Activated T-cell treated with anti-CD3 and anti-CD28 coated beads for 4 hours (primary cell): ENCODE results near the gene RNF114.
"Not testable (repeated sequence)": the region's sequence is repeated elsewhere in the genome, so short reads cannot be mapped to it uniquely, and the experiment has no call there.

Experiments
- DNase-seq: peaks from one replicate; pipeline ENCODE4 v3.0.0-alpha.2; 2020

Gene RNF114

DNA sequence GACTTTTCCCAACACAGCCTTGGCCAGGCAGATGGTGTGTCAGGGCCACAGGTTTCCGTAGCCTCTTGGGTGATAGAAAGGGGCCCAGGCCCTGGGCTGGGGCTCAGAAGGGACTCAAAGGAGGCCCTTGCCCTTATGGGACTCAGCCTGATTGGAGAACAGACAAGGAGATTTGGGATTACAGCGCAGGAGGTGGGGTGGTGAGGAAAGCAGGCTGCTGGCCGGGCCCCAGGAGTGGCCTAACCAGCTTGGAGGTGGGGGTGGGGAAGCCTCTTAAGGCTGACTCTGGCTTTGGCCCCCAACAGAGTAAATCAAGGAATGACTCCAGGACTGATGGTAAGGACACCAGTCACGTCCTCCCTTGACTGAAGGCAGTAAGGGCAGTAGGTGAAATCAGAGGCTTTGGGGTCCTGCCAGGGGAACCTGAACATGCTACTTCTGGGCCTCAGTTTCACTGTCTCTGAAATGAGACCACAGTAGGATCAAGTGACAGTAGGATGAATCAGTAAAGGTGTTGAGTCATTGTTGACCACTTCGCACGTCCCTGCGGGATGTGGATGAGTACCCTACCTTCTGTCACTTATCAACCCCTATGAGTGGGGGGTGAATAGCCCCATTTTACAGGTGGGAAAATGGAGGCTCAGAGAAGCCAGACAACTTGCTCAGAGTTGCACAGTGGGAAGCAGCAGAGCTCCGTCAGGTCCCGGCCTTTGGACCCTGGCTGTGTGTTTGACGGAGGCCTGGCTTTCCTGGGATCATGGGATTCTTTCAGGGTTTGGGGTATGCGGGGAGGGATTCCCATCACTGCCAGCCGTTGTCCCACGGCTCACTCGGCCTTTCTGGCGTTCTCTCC is 51.0 kb downstream of the RNF114 start:
- DNase-seq = no peak

DNA sequence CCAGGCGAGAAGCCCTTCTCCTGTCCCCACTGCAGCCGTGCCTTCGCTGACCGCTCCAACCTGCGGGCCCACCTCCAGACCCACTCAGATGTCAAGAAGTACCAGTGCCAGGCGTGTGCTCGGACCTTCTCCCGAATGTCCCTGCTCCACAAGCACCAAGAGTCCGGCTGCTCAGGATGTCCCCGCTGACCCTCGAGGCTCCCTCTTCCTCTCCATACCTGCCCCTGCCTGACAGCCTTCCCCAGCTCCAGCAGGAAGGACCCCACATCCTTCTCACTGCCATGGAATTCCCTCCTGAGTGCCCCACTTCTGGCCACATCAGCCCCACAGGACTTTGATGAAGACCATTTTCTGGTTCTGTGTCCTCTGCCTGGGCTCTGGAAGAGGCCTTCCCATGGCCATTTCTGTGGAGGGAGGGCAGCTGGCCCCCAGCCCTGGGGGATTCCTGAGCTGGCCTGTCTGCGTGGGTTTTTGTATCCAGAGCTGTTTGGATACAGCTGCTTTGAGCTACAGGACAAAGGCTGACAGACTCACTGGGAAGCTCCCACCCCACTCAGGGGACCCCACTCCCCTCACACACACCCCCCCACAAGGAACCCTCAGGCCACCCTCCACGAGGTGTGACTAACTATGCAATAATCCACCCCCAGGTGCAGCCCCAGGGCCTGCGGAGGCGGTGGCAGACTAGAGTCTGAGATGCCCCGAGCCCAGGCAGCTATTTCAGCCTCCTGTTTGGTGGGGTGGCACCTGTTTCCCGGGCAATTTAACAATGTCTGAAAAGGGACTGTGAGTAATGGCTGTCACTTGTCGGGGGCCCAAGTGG is 51.9 kb downstream of the RNF114 start:
- no peak for DNase-seq

DNA sequence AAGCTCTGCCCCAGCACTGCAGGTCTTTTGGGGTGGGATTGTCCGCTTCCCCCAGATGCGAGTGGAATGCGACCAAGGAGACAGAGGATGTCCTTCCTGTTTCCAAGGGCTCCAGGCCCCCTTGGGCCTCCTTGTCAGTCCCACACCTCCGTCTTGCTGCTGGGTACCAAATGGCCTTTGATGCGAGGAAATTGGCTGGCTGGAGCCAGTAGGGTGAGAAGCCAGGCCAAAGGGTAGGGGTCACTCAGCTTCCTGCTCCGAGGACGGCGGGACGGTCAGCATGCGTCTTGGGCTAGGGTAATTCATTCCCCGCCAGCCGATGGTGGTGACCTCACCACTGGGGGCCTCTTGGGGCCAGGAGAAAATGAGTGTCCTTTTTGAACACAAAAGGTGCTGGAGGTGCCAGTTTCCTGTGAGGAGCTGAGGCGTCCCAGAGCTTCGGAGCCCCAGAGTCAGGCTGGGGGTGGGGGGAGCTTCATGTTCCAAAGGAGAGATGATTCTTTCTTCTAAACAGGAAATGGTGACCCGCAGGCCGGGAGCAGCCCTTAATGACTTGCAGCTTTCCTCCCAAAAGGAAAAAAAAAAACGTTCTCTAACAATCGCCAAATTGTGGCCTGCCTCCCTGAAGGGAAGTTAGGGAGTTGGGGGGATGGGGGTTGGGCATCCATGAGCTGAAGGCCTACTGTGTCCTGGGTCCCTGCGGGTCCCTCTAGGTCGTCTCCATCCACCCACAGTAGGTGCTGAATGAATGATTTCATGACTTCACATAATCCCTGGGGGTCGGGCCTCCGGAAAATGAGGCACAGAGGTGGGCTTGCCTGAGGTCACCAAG is 53.3 kb downstream of the RNF114 start:
- DNase-seq = no peak

DNA sequence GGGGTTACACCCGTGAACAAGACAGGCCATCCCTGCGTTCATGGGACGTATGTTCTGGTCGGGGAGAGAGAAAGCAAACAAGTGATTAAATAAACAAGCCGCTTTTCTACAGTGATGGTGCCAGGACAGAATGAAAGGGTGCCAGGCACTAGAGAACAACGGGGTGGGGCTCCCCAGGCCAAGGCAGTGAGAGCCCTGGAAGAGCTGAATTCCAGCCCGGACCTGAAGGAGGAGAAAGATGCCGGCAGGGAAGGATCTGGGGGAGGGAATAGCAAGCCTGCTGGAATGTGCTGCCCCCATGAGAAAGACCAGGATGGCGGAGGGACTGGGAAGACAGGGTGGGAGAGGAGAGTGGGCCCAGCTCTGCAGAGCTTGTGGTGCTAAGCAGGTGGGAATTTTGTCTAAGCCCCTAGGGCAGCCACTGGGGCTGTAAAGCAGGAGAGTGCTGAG is 54.1 kb downstream of the RNF114 start:
- DNase-seq = no peak

DNA sequence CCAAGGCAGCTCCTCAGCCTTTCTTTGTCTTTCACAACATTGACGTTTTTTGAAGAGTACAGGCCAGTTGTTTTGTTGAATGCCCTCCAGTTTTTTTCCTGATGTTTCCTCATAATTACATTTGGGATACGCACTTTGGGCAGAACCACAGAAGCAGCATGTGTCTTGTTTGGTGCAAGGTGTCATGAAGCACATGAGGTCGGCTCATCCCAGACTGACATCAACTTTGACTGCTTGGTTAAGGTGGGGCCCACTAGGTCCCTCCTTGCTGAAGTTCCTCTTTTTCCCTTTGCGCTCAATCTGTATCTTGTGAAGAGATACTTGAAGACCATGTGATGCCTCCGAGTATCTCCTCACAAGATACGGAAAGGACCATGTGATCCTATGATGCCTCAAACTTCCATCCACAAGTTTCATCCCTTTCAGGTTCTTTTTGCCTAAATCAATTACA is 57.1 kb downstream of the RNF114 start:
- no peak for DNase-seq

DNA sequence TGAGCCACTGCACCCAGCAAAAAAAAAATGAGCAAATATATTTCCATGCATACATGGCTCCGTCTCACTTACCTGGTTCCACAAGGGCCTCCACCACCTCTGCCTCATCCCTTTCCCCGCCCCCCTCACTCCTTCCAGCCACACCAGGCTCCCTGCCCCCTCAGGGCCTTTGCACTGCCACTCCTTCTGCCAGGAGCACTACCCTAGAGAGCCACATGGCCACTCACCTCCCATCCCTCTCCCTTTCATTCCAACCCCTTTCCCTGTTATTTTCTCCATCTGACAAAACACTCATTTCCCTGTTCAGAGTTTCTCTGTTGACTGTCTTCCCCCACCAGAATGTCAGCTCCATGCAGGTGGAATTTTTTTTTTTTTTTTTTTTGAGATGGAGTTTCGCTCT is 59.4 kb downstream of the RNF114 start:
- no peak for DNase-seq

DNA sequence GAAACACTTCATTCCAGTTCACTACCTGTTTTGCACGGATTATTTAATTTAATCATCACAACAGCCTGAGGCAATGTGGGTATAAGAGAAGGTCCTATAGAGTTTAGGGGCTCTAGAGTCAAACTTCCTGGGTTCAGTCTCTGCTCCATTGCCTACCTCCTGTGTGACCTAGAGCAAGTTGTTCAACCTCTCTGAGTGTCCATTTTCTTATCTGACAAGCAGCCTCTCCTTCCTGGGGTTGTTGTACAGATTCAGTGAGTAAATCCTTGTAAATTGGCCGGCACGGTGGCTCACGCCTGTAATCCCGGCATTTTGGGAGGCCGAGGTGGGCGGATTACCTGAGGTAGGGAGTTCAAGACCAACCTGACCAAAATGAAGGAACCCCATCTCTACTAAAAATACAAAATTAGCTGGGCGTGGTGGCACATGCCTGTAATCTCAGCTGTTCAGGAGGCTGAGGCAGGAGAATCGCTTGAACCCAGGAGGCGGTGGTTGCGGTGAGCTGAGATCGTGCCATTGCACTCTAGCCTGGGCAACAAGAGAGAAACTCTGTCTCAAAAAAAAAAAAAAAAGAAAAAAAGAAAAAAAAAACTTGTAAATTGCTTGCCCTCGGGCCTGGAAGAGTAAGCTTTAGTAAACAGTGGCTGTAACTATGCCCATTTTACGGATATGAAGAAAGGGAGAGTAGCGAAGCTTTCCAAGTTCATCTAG is 62.4 kb downstream of the RNF114 start:
- DNase-seq = not testable (repeated sequence)

DNA sequence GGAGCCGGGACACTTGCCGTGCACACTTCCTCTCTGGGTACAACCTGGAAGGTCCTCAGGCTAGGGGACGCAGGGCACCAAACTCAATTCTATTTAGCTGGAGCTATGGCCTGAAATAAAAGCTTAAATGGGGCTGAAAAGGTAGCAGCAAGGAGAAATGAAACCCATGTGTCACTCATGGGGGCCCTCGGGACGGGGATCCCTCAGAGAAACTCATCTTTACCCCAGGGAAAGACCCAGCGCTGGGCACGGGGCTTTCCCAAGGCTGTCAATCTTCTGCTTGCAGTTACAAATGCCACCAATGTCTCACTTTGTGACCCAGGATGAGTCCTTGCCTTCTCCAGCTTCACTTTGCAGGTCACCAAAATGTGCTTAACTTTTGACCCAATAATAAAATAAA is 63.1 kb downstream of the RNF114 start:
- DNase-seq = no peak

DNA sequence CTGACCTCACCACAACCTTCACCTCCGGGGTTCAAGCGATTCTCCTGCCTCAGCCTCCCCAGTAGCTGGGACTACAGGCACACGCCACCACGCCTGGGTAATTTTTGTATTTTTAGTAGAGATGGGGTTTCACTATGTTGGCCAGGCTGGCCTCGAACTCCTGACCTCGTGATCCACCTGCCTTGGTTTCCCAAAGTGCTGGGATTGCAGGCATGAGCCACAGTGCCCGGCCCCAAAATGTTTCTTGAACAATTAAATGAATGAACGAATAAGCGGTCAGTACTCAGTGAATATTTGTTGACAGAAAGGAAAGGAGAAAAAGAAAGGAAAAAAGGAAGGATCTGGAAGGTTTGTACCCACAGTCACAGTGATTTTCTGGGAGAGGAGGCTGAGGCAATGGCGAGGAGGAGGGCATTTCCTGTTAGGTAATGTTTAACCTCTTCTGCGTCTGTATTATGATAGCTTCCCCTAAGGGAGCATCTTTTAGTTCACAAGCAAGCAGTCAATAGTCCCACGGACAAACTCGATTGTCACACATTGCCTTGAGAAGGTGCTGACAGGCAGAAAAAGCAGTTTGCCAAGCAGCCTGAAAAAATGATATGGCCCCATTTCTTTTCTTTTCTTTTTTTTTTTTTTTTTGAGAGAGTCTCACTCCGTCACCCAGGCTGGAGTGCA is 64.5 kb downstream of the RNF114 start:
- not testable (repeated sequence) for DNase-seq

DNA sequence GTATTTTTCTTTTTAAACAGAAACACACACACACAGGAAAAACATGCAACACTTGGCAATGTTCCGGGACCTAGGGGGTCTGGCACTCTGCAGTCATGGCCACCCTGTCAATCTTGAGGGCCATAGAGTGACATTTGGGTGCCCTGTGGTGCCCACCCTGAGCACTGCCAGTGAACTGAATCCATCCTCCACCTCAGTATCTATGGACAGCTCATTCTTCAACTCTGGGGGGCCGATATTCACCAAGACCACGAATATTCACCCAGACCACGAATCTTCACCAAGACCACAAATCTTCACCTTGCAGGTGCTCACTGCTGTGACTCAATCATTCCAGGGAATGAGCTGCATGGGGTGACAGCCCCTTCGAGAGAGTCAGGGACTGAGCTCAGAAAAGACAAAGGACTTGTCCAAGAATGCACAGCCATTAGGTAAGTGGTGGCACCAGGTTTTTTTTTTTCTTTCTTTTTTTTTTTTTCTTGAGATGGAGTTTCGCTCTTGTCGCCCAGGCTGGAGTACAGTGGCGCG is 65.7 kb downstream of the RNF114 start:
- no peak for DNase-seq

DNA sequence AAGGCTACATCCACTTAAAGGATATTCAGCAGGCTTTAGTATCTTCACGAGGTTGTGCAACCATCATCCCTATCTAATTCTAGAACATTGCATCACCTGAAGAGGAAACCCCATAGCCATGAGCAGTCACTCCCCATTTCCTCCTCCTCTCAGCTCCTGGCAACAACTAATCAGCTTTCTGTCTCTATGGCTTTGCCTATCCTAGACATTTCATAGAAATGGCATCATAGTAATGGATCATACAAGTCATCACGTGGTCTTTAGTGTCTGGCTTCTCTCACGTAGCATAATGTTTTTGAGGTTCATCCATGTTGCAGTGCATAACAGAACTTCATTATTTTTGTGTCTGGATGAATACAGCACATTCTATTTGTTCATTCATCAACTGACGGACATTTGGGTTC is 67.1 kb downstream of the RNF114 start:
- no peak for DNase-seq
